Measurements from ENCODE around the gene MORN1.

GRCh38 chr1:2360588-2361364 lies 30.6 kb downstream of the MORN1 start:
- TF ChIP-seq CTCF (IDR thresholded peaks at IDR 0.05): no peak
- TF ChIP-seq ELF1 (IDR thresholded peaks at IDR 0.05): no peak
- TF ChIP-seq RAD21 (IDR thresholded peaks at IDR 0.05; ENCODE audit: low read length): no peak
- TF ChIP-seq RFX5 (IDR thresholded peaks at IDR 0.05; ENCODE audit: low read length): no peak
- TF ChIP-seq NRF1 (IDR thresholded peaks at IDR 0.05; ENCODE audit: low read depth, low read length): no peak
- TF ChIP-seq MAX (IDR thresholded peaks at IDR 0.05; ENCODE audit: low read depth): no peak
- TF ChIP-seq POLR2AphosphoS5 (IDR thresholded peaks at IDR 0.05; ENCODE audit: low read depth, low read length): no peak
- no peak for TF ChIP-seq SIN3A (IDR thresholded peaks at IDR 0.05; ENCODE audit: borderline replicate concordance, low read depth, low read length)
- TF ChIP-seq RCOR1 (IDR thresholded peaks at IDR 0.05; ENCODE audit: low read length): no peak
- TF ChIP-seq USF2 (IDR thresholded peaks at IDR 0.05; ENCODE audit: borderline replicate concordance, low read depth, low read length): no peak
- TF ChIP-seq EZH2phosphoT487 (IDR thresholded peaks at IDR 0.05; ENCODE audit: borderline replicate concordance, low read depth): no peak

Data from SK-N-SH (cell line).